Endothelial cell of hepatic sinusoid (primary cell): ENCODE results near the gene FTSJ3.
"Not testable (repeated sequence)": the region's sequence is repeated elsewhere in the genome, so short reads cannot be mapped to it uniquely, and the experiment has no call there.

Experiments
- in situ Hi-C: cut with HindIII; loops from 2 replicates; pipeline ENCODE4 v1.10.0; 2017; ENCODE audit warnings: low sequenced_read_pairs

Gene FTSJ3

DNA sequence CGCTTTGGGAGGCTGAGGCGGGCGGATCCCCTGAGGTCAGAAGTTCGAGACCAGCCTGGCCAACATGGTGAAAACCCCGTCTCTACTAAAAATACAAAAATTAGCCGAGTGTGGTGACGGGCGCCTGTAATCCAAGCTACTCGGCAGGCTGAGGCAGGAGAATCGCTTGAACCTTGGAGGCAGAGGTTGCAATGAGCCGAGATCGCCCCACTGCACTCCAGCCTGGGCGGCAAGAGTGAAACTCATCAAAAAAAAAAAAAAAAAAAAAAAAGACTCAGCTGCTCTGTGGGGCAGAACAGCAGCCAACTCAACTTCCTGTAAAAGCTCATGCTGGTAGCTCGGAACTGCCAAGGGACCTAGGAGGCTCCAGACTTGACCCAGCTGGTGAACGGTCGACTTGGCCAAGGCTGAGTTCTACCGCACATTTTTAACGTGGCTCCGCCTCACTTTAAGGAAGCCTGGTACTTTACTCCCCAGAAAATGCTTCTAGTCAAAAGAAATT is 16.0 kb upstream of the FTSJ3 start:
- in situ Hi-C loops, result not testable (repeated sequence)

DNA sequence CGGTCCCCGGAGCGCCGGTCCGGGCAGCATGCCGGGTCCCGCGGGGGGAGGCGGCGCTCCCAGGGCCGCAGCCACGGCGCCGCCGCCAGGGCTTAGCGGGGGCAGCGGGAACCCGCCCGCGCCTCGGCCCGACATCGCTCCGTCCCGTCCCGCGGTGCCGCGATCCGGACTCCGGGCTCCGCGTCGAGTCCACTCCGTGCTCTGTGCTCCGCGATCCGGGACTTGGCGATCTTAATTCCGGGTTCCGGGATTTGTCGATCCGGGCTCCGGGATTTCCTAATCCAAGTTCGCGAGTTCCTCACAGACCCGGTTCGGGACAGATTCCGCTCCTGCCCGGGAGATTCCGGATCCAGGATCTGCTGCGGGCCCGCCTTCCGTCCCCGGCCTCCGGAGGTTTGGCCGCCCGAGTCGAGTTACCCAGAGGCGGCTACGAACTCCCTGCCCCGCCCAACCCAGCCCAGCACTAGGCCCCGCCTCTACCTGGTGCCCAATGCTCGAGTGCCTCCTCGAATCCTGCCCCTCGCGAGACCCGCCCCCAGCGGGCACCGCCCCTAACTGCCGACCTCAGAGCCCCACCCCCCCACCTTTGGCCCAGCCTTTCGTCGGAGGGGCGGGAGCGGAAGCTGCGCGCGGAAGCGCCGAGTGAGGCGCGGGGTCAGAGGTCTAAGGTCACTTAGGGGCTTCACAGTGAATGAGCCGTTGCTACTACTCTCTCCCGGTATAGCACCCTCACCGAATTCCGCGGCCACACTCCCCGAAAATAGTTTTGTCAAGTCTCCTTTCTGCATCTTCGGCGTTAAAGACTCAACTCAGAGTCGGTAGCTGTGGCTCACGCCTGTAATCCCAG is 15.3 kb upstream of the FTSJ3 start, which contains the start of gene SMARCD2:
Gene SMARCD2 (minus strand): TSS at position 146 of the 847 bp plus-strand sequence. CDS start 11 bp downstream, at position 135.
- in situ Hi-C loops, result no loop called here

DNA sequence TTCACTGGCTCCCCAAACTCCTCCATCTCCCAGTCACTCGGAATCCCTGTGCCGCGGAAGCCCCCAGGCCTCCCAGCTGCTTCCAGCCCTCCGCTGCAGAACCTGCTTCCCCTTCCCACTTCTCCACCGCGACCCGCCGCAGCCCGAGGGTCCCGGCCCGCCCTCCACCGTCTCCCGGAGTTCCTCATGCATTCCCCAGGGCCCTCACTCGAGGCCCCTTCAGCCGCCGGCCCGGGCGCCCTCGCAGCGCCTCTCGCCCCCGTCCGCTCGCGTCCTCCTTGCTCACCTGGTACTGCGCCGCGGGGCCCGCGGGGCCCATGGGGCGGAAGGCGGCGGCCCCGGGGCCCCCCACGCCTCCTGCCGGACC is 14.7 kb upstream of the FTSJ3 start:
- in situ Hi-C loops, result no loop called here

DNA sequence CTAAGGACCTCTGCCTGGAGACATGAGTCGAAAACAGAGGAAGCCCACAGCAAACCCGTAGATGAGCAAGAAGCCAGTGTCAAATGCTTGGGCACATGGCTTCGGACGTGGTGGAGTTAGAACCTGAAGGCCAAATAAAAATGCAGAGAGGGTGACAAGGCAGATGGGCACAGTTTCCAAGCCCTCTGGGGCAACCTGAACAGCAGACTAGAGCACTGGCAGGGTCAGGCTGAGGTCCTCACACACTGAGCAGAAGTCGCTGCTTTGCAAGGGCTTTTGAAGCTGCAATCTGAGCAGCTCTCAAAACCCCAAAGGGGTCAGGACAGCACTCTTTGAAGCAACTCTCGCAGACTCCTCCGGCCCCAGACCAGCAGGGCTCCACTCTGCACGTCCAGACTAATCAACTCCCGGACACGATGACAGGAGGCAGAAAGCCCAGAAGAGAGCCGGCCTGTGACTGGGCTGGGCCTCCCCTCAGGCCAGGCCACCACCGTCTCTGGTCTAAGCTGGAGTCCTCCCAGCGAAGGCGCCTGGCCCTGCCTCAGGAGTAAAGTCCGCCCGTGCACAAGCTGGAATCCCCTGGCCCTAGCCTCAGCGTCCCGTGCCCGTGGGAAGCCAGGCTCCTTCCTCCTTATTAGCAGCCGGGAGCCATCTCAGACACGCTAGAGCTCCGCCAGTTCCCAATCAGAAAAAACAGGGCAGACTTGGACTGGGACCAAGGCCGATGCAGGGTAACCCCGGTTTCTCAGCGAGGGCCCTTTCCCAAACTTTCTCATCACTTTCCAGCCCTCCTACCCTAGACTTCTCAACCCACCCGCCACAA is 14.1 kb upstream of the FTSJ3 start:
- in situ Hi-C loops, result no loop called here

DNA sequence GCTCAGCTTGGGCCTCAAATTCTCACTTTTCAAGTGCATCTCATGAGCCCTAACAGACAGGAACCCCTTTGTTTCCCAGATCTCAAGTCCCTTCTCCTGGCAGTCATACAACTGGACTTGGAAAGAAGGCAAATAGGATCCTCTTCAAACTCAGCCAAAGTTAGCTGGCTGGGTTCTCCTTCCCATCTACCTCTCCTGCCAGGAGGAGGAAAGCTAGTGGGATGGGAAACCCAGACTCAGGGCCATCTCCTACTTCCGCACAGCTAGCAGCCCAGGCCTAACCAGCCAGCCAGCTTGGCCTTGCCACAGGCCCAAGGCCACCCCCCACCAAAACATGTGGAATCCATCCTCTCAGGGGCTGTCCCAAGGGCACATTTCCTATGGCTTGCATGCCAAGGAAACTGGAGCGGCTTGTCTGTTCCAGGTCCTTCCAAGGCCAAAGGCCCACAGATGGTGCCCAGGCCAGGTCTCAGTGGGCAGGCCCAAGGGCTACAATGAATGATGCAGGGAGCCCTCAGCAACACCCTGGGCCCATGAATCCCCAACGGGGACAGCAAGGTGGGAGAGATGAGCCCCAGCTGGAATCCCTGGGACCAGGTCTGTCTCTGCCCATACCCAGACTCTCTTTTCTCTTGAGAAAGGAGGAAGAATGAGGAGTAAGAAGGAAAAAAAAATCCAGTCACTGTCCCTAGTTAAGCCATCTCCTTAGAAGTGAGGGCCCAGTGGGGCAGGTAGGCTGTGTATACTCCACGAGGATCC is 13.3 kb upstream of the FTSJ3 start:
- in situ Hi-C loops, result no loop called here

DNA sequence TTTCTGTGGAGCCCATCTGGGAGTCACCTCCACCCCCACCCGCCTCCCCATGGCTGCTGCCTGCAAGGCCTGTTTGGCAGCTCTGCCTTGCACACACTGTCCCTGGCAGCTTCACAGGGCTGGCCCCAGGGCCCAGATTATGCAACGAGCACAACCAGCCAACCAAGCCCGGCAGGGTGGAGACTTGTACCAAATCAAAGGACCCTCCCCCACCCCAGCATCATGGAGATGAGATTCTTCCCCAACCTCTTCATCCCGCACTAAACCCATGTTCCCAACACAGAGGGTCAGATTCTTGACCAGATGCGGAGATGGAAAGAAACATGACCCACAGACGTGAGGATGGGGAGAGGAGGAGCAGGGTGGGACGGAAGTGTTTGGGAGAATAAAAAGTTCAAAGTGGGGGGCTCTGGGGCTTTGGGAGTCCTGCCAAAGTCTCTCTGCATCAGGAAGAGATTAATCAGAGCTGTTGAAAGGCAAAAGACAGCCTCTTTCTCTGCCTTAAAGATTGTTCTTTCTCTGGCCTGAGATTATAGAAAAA is 11.2 kb upstream of the FTSJ3 start:
- in situ Hi-C loops, result no loop called here

DNA sequence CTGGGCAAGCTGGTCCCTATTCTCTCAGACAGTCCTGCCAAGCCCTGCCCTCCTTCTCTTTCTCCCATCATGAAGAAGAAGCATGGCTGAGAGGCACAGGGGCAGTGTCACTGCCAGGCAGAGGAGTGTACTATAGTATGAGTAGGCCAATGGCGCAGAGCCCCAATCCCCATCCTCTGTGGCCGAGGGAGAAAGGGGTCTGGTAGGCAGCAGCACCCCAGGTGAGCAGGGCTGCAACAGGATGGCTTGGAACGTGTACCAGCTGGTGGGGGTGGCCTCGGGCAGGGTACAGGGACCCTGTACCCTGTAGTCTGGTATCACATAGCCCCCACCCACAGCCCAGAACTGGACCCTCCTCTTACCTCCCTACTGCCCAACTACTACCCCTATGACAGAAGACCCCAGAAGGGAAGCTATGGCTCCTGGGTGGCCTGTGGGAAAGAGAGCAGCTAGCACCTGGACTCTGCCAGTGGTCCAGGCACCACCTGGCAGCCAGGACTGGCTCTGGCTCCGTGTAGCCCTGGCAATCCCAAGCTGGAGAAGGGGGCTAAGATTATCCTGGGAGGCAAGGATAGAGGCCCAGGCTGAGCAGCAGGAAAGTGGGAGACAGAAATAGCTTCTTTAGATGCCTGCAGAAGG is 10.6 kb upstream of the FTSJ3 start:
- in situ Hi-C loops, result no loop called here

DNA sequence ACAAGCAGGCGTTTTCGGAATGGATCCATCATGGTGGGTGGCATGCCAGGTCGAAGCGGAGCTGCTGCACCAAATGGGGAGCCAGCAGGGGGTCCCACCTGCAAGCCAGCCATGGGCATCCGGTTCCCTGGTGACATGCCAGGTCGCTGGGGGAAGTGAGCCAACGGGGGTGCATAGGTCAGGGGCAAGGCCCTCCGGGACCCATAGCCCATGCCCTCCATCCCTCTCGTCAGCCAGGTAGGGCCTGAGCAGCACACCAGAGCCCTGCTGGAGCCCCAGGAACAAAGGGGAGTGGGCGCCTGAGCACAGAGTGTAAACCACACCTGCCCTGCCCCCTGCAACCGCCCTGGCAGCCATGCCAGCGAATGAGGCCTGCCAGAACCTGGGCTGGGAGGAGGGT is 10.0 kb upstream of the FTSJ3 start:
- in situ Hi-C loops, result no loop called here

DNA sequence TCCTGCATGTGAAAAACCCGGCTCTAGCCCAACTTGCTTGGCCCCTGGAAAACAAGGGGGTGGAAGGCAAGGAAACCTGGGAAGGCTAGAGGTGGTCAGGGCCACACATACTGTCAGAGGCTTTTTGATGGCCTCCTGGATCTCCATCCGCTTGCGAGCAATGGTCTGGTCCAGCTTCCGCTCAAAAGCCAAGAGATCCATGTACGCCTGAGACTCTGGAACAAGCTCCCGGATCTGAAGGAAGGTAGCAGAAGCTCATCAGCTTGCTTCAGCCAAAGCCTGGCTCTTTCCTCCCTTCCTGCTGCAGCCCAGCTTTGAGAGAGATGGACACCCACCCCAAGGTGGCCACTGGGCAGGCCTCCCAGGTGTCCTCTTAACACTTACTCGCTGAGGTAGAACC is 9.3 kb upstream of the FTSJ3 start:
- in situ Hi-C loops, result no loop called here

DNA sequence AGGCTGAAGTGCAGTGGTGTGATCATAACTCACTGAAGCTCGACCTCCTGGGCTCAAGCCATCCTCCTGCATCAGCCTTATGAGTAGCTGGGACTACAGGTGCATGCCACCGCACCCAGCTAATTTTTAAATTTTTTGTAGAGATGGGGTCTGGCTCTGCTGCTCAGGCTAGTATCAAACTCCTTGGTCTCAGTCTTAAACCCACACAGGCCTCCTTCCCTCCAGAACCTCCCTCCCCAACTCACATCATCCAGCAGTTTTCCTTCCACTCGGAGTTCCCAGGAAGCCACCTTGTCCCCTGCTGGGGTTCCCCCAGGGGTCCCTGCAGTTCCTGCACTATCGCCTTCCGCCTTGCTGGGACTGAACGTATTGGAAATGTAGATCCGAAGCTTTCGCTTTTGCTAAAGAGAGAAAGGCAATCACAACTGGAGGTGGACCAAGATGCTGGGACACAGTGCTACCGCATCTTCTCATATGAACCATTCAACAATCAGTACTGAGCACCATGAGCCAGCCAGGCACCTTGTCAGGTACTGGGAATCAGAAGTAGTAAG is 7.8 kb upstream of the FTSJ3 start:
- in situ Hi-C loops, result no loop called here

DNA sequence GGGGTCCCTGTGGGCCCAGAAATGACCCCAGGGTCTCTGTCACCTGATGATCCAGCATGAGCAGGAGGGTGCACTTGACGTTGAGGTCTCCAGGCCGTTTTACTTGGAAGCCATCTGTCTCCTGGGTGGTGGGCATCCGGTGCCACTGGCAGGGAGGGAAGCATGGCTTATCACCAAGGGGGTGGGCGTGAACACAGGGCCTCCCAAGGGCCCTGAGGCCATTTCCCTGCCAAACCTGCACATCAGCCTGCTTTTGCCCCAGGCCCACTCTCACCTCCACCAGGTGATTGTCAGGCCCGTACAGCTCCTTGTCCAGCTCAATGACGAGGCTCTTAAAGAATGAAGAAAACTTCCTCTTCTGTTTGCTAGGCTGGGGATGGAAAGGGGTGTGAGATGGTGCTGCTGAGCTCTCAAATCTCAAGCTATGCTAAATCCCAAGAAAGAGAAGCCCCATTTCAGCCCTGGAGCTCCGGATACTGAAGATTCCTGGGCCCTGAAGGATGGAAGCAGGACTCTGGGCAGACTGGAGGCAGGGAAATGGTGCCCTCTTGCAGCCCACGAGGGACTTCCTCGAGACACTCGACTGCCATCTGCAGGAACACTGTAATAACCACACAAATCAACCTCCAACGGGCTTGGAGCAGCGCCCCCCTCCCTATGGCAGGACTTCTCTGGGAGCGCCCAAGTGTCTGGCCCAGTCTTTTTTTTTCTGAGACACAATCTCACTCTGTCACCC is 7.1 kb upstream of the FTSJ3 start:
- in situ Hi-C loops, result no loop called here

DNA sequence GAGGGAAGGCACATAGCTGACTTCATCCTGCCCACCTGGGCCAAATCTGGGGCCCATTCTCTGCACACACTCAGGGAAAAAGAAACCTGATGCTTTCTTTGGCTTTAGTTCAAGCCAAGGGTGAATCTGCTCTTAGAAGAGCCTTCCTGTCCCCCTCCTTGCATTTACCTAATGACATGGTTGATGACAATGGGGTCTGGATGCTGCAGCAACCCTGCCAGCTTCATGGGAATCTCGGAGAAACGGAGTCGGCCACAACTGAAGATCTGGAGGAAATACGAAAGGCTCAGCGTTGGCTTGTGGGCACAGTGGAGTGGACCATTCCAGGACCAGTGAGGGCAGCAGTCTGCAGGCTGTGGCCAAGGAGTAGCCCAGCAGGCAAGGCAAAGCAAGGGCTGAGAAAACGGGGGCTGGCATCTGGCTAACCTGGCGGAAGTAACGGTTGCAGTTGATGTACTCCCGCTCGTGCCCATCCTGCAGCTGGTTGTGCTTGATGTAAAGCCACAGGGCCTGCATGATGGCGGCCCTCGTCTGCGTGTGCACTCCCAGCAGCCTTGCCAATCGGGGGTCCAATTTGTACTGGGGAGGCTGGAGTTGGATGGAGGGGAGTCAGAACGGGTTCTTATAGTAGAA is 6.4 kb upstream of the FTSJ3 start:
- in situ Hi-C loops, result no loop called here

DNA sequence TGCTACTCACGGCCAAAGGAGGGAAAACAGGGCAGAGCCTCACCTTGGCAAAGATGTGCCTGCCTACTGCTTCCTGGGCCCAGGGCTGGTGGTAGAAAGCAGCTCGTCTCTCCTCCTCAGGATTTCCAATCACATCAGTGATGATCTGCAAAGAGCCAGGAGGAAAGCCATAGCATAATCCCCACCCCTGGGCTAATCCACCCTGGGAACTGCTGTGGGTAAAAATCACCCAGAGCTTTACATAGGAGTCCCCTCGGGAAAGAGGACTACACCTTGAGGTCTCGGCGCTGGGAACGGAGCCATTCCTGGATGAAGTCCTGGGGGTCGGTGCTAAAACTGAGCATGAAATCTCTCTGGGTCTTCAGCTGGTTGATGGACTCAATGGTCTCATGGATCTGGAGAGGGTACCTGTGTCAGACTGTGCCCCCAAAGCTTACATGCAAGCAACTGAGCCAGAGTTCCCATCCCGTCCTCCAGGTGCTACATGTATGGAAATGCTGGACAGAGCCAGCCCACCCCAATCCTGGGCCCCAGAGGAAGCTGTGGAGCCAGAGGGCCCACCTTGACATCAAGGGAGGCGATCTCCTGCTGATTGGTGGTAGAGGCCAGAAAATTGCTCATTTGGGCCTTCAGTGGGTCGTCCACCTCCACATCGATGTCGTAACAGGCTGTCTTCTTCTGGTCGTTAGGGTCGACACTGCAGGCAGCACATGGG is 5.7 kb upstream of the FTSJ3 start:
- in situ Hi-C loops, result no loop called here

DNA sequence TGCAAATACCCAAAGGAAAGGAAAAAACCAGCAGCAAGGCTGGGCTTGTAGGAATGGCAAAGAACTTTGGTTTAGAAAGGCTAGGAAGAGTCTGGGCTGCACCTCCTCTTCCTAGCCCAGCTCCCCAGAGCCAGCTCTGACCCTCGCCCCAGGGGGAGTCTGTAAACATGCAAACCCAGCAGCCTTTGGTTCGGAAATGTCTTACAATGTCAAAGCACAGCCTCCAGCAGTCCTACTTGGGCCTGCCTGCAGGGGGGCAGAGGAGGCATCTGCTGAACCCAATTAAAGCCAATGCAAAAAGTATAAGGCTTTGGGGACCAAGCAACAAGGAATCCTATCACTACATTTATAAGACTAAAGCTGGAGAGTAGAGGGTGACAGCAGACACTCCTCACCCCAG is 5.0 kb upstream of the FTSJ3 start:
- in situ Hi-C loops, result no loop called here

DNA sequence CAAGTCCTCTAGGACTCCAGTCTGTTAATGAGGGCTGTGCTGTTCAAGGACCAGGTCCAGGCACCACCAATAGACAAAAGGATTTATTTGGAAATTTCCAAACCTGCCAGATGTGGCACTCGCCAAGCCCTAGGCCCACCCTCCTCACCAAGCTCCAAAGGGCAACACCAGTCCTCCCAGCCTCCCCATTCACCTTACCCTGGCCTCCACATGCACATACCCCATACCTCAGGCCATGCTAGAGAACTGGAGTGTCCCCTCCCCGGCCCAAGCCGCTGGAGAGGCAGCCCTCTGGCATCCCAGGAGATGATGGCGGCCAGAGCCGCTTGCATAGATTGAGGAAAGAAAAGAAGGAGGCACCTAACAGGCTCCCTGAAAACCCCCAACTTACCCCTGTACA is 4.6 kb upstream of the FTSJ3 start:
- in situ Hi-C loops, result no loop called here

DNA sequence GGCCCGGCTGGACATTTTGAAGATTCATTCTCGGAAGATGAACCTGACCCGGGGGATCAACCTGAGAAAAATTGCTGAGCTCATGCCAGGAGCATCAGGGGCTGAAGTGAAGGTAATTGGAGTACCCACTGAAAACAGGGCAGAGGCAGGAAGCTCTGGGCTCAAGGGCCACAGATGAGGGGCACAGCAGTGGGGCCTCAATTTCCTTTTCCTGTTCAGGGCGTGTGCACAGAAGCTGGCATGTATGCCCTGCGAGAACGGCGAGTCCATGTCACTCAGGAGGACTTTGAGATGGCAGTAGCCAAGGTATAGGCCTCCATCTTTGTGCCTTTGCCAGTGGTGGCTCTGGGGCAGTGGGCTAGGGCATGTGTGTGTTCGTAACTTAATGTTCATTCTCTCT is 4.0 kb upstream of the FTSJ3 start:
- in situ Hi-C loops, result no loop called here

DNA sequence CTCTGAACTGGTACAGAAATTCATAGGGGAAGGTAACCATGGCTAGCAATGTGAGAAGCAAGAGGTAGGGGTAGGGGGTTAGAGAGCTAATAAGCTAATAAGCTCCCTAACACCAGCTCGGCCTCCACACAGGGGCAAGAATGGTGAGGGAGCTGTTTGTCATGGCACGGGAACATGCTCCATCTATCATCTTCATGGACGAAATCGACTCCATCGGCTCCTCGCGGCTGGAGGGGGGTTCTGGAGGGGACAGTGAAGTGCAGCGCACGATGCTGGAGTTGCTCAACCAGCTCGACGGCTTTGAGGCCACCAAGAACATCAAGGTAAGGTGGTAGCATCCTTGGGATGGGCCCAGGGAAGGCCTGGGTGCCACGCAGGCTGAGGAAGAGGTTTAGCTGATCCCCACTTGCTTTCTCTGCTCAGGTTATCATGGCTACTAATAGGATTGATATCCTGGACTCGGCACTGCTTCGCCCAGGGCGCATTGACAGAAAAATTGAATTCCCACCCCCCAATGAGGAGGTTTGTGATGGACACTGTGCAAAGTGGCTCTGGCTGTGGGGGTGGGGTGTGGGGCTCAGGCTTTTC is 3.5 kb upstream of the FTSJ3 start:
- in situ Hi-C loops, result no loop called here

DNA sequence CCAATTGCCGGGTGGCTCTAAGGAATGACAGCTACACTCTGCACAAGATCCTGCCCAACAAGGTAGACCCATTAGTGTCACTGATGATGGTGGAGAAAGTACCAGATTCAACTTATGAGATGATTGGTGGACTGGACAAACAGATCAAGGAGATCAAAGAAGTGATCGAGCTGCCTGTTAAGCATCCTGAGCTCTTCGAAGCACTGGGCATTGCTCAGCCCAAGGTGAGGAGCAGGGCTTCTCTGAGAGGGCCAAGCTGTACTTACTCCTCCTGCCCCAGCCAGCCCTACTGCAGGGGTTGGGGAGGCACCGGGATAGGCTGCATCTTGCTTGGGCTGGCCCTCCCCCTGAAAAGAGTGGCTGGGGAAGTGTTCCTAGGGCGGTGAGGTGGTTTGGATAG is 2.8 kb upstream of the FTSJ3 start:
- in situ Hi-C loops, result no loop called here
